ENCODE results near the gene TRIM23. TPM values are rescaled to one million over a fixed set of nuclear protein-coding genes. Genes with fewer than 3 reads are reported as not detected.

TRIM23 gene
- polyA plus RNA-seq, 2 of the 4 experiments (the other 2 are of a cell fraction) = 11.7 to 12.9 TPM

DNA sequence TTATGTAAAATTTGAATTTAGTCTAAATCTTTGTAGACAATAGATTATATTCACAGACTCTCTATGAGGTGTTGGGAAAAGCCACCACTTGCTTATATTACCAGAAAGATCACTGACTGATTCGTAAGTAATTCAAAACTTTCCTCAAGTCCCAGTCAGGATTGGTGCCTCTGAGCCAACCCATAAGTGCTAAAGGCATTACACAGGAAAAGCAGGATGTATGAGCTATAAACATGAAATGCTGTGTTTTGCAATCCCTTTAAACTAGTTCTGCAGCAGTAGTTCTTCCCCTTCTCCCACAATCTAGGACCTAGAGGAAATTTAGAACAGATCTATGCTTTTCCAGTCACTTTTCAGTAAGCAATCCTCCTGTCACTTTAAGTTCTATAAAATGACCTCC, 48.7 kb upstream of the TRIM23 start:
- H3K4me1 ChIP-seq = no peaks in the 10 kb centered on the region
- DNase-seq (ENCODE audit: low read depth in 1 of 2, low spot score in 1 of 2) = no peak
- CTCF ChIA-PET = interaction anchor here (1.2 to 2.5 kb wide), 3 partner anchors 8 to 26 kb away, joined by 3 to 10 read pairs (median 7); no protein-coding TSS in a partner anchor
- H3K27ac ChIP-seq = no peak overlapping the region
- H3K4me3 ChIP-seq = no peak overlapping the region
- POLR2A ChIA-PET = no interaction called here
- H3K4me2 ChIP-seq = no peak overlapping the region
- WGBS (ENCODE audit: missing lambda C conversion rate) = 78% methylated on average over 1 of the region's 1 CpG
- TF ChIP-seq MAZ (IDR thresholded peaks at IDR 0.05; ENCODE audit: borderline replicate concordance, low read depth, low read length) = no peak
- TF ChIP-seq, protein P1, sequence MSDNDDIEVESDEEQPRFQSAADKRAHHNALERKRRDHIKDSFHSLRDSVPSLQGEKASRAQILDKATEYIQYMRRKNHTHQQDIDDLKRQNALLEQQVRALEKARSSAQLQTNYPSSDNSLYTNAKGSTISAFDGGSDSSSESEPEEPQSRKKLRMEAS (IDR thresholded peaks at IDR 0.05) = no peak
- TF ChIP-seq EHMT2 (IDR thresholded peaks at IDR 0.05; ENCODE audit: low read depth) = no peak
- no peak for TF ChIP-seq MAFK (IDR thresholded peaks at IDR 0.05; ENCODE audit: partially characterized antibody)
- TF ChIP-seq HOXB13 (CRISPR knock-in tag; IDR thresholded peaks at IDR 0.05; ENCODE audit: low read depth) = no peak
- TF ChIP-seq ZNF302 (CRISPR knock-in tag; IDR thresholded peaks at IDR 0.05) = no peak
- no peak for FAIRE-seq
- no peak for ATAC-seq
- H3K9me3 ChIP-seq = no peaks in the 10 kb centered on the region

DNA sequence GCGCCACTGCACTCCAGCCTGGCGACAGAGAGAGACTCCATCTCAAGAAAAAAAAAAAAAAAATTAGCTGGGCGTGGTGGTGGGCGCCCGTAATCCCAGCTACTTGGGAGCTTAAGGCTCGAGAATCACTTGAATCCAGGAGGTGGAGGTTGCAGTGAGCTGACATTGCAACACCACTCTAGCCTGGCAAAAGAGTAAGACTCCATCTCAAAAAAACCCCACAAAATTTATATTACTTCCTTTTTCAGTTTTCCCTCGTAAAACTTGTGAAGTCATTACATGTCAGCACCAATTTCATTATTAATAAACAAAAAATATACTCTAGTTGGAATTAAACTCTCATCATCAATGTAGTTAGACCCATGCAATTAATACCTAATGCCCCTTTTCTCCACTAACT, 44.6 kb upstream of the TRIM23 start:
- H3K4me1 ChIP-seq = no peaks in the 10 kb centered on the region
- POLR2A ChIA-PET = no interaction called here
- no peak for FAIRE-seq

DNA sequence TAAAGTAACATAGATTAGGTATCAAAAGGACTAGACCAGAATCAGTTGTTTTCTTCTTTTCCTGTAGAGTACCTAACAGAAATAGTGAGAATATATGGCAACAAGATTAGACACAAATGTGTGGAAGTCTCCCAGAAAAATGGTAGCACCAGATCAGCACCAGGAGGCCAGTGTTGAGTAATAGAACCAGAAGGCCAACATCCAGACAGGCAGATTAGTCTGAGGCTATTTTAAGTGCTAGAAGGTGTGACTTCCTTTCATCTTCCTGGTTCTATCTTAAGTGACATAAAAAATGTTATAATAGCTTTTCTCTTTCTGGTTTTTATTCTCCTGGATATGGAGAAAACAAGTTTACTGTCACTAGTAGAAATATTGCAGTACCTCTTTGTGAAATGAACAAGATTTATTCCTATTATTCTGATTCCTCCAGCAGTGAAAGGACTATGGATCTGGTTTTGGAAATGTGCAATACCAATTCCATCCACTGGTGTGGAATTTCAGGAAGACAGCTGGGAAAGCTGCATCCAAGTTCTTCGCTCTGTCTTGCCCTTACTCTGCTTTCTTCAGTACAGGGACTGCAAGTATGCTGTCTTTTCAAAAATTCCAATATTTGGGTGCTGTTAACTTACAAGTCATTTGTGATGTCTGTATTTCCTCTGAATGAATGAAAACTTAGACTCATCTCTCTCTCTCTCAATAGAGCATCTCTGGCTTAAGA, 39.8 kb upstream of the TRIM23 start:
- ATAC-seq (peak; percentile 74 to 95), DNase-seq (ENCODE audit: low read depth in 1 of 2, low spot score in 1 of 2) (peak; percentile 25 to 29), FAIRE-seq (no peak)
- no peak for TF ChIP-seq TFCP2L1 (CRISPR knock-in tag; IDR thresholded peaks at IDR 0.05)
- TF ChIP-seq, protein P2, sequence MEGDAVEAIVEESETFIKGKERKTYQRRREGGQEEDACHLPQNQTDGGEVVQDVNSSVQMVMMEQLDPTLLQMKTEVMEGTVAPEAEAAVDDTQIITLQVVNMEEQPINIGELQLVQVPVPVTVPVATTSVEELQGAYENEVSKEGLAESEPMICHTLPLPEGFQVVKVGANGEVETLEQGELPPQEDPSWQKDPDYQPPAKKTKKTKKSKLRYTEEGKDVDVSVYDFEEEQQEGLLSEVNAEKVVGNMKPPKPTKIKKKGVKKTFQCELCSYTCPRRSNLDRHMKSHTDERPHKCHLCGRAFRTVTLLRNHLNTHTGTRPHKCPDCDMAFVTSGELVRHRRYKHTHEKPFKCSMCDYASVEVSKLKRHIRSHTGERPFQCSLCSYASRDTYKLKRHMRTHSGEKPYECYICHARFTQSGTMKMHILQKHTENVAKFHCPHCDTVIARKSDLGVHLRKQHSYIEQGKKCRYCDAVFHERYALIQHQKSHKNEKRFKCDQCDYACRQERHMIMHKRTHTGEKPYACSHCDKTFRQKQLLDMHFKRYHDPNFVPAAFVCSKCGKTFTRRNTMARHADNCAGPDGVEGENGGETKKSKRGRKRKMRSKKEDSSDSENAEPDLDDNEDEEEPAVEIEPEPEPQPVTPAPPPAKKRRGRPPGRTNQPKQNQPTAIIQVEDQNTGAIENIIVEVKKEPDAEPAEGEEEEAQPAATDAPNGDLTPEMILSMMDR (IDR thresholded peaks at IDR 0.05) = peak; percentile 5; the same call in 1 of the 3 replicates
- H3K27ac ChIP-seq = no peak overlapping the region
- no peaks in the 10 kb centered on the region for H3K4me1 ChIP-seq
- H3K4me2 ChIP-seq = no peak overlapping the region
- no peak overlapping the region for H3K4me3 ChIP-seq
- no peaks in the 10 kb centered on the region for H3K9me3 ChIP-seq
- CTCF ChIA-PET = interaction anchor here (1.0 to 2.4 kb wide), 9 partner anchors 8 to 338 kb away, joined by 3 to 10 read pairs (median 4); no protein-coding TSS in a partner anchor
- POLR2A ChIA-PET = no interaction called here
- WGBS (ENCODE audit: missing lambda C conversion rate) = 93% methylated on average over 1 of the region's 1 CpG

More for the DNA sequence above, 44.6 kb upstream of the TRIM23 start:
- TF ChIP-seq ZSCAN20 (CRISPR knock-in tag; IDR thresholded peaks at IDR 0.05) (no peak), HEYL (CRISPR knock-in tag; IDR thresholded peaks at IDR 0.05) (no peak), ZC3H11A (IDR thresholded peaks at IDR 0.05) (no peak), RARB (CRISPR knock-in tag; IDR thresholded peaks at IDR 0.05) (no peak), SREBF2 (IDR thresholded peaks at IDR 0.05) (no peak), JUNB (IDR thresholded peaks at IDR 0.05) (no peak), MYC (IDR thresholded peaks at IDR 0.05; ENCODE audit: borderline replicate concordance, low read length) (no peak)
- TF ChIP-seq, protein P3, sequence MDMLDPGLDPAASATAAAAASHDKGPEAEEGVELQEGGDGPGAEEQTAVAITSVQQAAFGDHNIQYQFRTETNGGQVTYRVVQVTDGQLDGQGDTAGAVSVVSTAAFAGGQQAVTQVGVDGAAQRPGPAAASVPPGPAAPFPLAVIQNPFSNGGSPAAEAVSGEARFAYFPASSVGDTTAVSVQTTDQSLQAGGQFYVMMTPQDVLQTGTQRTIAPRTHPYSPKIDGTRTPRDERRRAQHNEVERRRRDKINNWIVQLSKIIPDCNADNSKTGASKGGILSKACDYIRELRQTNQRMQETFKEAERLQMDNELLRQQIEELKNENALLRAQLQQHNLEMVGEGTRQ (IDR thresholded peaks at IDR 0.05) = no peak
- WGBS (ENCODE audit: missing lambda C conversion rate) = 75% methylated on average over 7 of the region's 7 CpGs
- DNase-seq (ENCODE audit: low read depth in 1 of 2, low spot score in 1 of 2) (no peak), ATAC-seq (no peak)
- H3K27ac ChIP-seq = no peak overlapping the region
- no peak overlapping the region for H3K4me2 ChIP-seq
- H3K4me3 ChIP-seq = no peak overlapping the region
- H3K9me3 ChIP-seq = no peaks in the 10 kb centered on the region
- CTCF ChIA-PET = interaction anchor here (0.6 kb wide), 1 partner anchor 9 kb away, joined by 3 read pairs; no protein-coding TSS in a partner anchor

DNA sequence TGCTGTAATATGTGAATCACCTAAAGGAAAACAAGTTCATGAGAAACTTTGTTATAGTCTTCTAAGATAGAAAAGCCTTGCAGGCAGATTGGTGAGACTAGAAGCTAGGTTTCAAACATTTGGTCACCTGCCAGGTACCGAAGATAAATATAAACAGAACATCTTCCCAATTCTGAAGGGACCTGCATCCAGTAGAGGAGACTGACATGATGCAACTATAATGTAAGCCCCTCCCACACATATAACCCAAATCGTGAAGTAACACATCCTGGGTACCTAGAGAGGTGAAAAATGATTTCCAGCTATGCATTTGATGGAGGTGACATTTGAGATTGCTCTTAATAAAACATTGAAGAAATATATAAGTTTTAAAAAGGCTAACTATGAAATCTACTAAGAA, 30.6 kb upstream of the TRIM23 start:
- WGBS (ENCODE audit: missing lambda C conversion rate) = 70% methylated on average over 2 of the region's 2 CpGs
- TF ChIP-seq ZFP36 (IDR thresholded peaks at IDR 0.05; ENCODE audit: borderline replicate concordance, partially characterized antibody) (no peak), TP53 (CRISPR knock-in tag; IDR thresholded peaks at IDR 0.05) (no peak), CBX2 (IDR thresholded peaks at IDR 0.05; ENCODE audit: borderline replicate concordance, low read depth) (no peak), JUN (IDR thresholded peaks at IDR 0.05) (no peak), POLR2A (IDR thresholded peaks at IDR 0.05; ENCODE audit: low read length) (no peak), SREBF2 (IDR thresholded peaks at IDR 0.05) (no peak), RFX5 (IDR thresholded peaks at IDR 0.05) (no peak), HEYL (CRISPR knock-in tag; IDR thresholded peaks at IDR 0.05) (no peak), MAZ (IDR thresholded peaks at IDR 0.05; ENCODE audit: borderline replicate concordance, low read depth, low read length) (no peak)
- TF ChIP-seq, protein P4, sequence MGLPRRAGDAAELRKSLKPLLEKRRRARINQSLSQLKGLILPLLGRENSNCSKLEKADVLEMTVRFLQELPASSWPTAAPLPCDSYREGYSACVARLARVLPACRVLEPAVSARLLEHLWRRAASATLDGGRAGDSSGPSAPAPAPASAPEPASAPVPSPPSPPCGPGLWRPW (IDR thresholded peaks at IDR 0.05) = no peak
- TF ChIP-seq, protein P5, sequence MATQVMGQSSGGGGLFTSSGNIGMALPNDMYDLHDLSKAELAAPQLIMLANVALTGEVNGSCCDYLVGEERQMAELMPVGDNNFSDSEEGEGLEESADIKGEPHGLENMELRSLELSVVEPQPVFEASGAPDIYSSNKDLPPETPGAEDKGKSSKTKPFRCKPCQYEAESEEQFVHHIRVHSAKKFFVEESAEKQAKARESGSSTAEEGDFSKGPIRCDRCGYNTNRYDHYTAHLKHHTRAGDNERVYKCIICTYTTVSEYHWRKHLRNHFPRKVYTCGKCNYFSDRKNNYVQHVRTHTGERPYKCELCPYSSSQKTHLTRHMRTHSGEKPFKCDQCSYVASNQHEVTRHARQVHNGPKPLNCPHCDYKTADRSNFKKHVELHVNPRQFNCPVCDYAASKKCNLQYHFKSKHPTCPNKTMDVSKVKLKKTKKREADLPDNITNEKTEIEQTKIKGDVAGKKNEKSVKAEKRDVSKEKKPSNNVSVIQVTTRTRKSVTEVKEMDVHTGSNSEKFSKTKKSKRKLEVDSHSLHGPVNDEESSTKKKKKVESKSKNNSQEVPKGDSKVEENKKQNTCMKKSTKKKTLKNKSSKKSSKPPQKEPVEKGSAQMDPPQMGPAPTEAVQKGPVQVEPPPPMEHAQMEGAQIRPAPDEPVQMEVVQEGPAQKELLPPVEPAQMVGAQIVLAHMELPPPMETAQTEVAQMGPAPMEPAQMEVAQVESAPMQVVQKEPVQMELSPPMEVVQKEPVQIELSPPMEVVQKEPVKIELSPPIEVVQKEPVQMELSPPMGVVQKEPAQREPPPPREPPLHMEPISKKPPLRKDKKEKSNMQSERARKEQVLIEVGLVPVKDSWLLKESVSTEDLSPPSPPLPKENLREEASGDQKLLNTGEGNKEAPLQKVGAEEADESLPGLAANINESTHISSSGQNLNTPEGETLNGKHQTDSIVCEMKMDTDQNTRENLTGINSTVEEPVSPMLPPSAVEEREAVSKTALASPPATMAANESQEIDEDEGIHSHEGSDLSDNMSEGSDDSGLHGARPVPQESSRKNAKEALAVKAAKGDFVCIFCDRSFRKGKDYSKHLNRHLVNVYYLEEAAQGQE (IDR thresholded peaks at IDR 0.05) = no peak
- Histone ChIP-seq H3K4me2 (no peak overlapping the region), H3K4me1 (no peaks in the 10 kb centered on the region), H3K27ac (no peak overlapping the region), H3K4me3 (no peak overlapping the region), H3K9me3 (no peaks in the 10 kb centered on the region)
- DNase-seq (ENCODE audit: low read depth in 1 of 2, low spot score in 1 of 2) (no peak), FAIRE-seq (no peak), ATAC-seq (no peak)
- ChIA-PET CTCF (no interaction called here), POLR2A (no interaction called here)
